ENCODE measurements around the gene ZNF496. TPM values are rescaled to one million over a fixed set of nuclear protein-coding genes. Genes with fewer than 3 reads are reported as not detected.

The ZNF496 gene
- polyA plus RNA-seq, 3 donors = 1.6 to 7.7 (median 2.4) TPM

DNA sequence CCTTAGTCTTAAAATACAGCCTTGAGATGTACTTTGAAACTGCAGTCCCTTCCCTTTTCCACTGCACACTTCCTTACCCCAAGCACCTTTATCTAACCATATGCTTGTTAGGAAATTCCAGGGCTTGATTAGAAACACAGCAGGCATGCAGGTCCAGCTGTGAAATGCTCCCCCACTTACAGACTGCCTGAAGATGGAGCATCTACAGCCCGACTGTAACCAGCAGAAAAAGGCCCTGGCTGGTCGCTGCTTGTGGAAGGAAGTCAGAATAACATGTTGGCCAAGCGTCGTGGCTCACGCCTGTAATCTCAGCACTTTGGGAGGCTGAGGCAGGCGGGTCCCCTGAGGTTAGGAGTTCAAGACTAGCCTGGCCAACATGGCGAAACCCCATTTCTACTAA, 38.6 kb downstream of the ZNF496 start:
- Mint-ChIP-seq H3K9me3 (peaks cover 17 to 25% (median 25%) of the 10 kb centered on the region in 7 donors), H3K27me3 (ENCODE audit: low read depth in 3 of 3) (peaks cover 0 to 4% (median 0%) of the 10 kb centered on the region in 3 donors), H3K4me1 (no peaks in the 10 kb centered on the region), H3K27ac (no peak overlapping the region), H3K4me3 (no peak overlapping the region), H3K36me3 (no peaks in the 10 kb centered on the region)
- Histone ChIP-seq H4K20me1 (ENCODE audit: insufficient read depth, low read length) (no peaks in the 10 kb centered on the region), H3K4me2 (replicated peaks; ENCODE audit: extremely low read depth, low read length, poor library complexity, severe bottlenecking) (no peak overlapping the region), H3K9ac (ENCODE audit: insufficient read depth, low read length, poor library complexity, severe bottlenecking) (no peak overlapping the region), H3K4me3 (replicated peaks in 1 of 3; ENCODE audit: low read depth in 2 of 3, low read length in 3 of 3) (no peak overlapping the region), H3K4me1 (ENCODE audit: control insufficient read depth in 1 of 2, insufficient read depth in 2 of 2, low read length in 2 of 2) (no peaks in the 10 kb centered on the region), H3K27ac (ENCODE audit: low read depth in 1 of 2, low read length in 2 of 2) (no peak overlapping the region), H2AFZ (ENCODE audit: insufficient read depth, low read depth, low read length, poor library complexity, severe bottlenecking) (no peak overlapping the region), H3K36me3 (replicated peaks in 1 of 2; ENCODE audit: control insufficient read depth in 1 of 2, insufficient read depth in 2 of 2, low read length in 2 of 2) (no peaks in the 10 kb centered on the region), H3K9me3 (replicated peaks in 1 of 2; ENCODE audit: control insufficient read depth in 1 of 2, insufficient read depth in 1 of 2, low read length in 2 of 2) (peaks cover 15 to 28% of the 10 kb centered on the region in 2 donors), H3K27me3 (ENCODE audit: control insufficient read depth in 2 of 2, insufficient read depth in 2 of 2, low read length in 2 of 2) (no peaks in the 10 kb centered on the region), H3K79me2 (ENCODE audit: insufficient read depth, low read length) (no peaks in the 10 kb centered on the region)
- no peak for DNase-seq
- 82% methylated on average over 5 of the region's 7 CpGs for WGBS (ENCODE audit: insufficient coverage)
- TF ChIP-seq, protein P1, sequence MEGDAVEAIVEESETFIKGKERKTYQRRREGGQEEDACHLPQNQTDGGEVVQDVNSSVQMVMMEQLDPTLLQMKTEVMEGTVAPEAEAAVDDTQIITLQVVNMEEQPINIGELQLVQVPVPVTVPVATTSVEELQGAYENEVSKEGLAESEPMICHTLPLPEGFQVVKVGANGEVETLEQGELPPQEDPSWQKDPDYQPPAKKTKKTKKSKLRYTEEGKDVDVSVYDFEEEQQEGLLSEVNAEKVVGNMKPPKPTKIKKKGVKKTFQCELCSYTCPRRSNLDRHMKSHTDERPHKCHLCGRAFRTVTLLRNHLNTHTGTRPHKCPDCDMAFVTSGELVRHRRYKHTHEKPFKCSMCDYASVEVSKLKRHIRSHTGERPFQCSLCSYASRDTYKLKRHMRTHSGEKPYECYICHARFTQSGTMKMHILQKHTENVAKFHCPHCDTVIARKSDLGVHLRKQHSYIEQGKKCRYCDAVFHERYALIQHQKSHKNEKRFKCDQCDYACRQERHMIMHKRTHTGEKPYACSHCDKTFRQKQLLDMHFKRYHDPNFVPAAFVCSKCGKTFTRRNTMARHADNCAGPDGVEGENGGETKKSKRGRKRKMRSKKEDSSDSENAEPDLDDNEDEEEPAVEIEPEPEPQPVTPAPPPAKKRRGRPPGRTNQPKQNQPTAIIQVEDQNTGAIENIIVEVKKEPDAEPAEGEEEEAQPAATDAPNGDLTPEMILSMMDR (IDR thresholded peaks at IDR 0.05) = no peak
- intact Hi-C loops (cut with micrococcal nuclease) = no loop called here

- Mint-ChIP-seq H3K36me3 (no peaks in the 10 kb centered on the region), H3K4me3 (no peak overlapping the region), H3K9me3 (peaks cover 26 to 36% (median 35%) of the 10 kb centered on the region in 7 donors), H3K27me3 (ENCODE audit: low read depth in 3 of 3) (peaks cover 0 to 3% (median 0%) of the 10 kb centered on the region in 3 donors), H3K4me1 (no peaks in the 10 kb centered on the region), H3K27ac (no peak overlapping the region)
- Histone ChIP-seq H3K27ac (ENCODE audit: low read depth in 1 of 2, low read length in 2 of 2) (no peak overlapping the region), H3K4me2 (replicated peaks; ENCODE audit: extremely low read depth, low read length, poor library complexity, severe bottlenecking) (no peak overlapping the region), H3K9me3 (replicated peaks in 1 of 2; ENCODE audit: control insufficient read depth in 1 of 2, insufficient read depth in 1 of 2, low read length in 2 of 2) (peaks cover 23 to 38% of the 10 kb centered on the region in 2 donors), H3K27me3 (ENCODE audit: control insufficient read depth in 2 of 2, insufficient read depth in 2 of 2, low read length in 2 of 2) (no peaks in the 10 kb centered on the region), H2AFZ (ENCODE audit: insufficient read depth, low read depth, low read length, poor library complexity, severe bottlenecking) (no peak overlapping the region), H3K9ac (ENCODE audit: insufficient read depth, low read length, poor library complexity, severe bottlenecking) (no peak overlapping the region), H3K4me1 (ENCODE audit: control insufficient read depth in 1 of 2, insufficient read depth in 2 of 2, low read length in 2 of 2) (no peaks in the 10 kb centered on the region), H3K36me3 (replicated peaks in 1 of 2; ENCODE audit: control insufficient read depth in 1 of 2, insufficient read depth in 2 of 2, low read length in 2 of 2) (no peaks in the 10 kb centered on the region), H4K20me1 (ENCODE audit: insufficient read depth, low read length) (no peaks in the 10 kb centered on the region), H3K79me2 (ENCODE audit: insufficient read depth, low read length) (no peaks in the 10 kb centered on the region), H3K4me3 (replicated peaks in 1 of 3; ENCODE audit: low read depth in 2 of 3, low read length in 3 of 3) (no peak overlapping the region)
- TF ChIP-seq, protein P1 (IDR thresholded peaks at IDR 0.05) = no peak
- DNase-seq = no peak
- 89% methylated on average over 14 of the region's 17 CpGs for WGBS (ENCODE audit: insufficient coverage)
- intact Hi-C loops (cut with micrococcal nuclease) = no loop called here
These were observed 39.7 kb downstream of the ZNF496 start for GRCh38 chr1:247291833-247292561.

Data from CD14-positive monocyte (primary cell).